Islet precursor cell (in vitro differentiated cells): ENCODE measurements around the gene SLC18A3.

ENCODE experiments used
- DNase-seq: peaks from one replicate; pipeline ENCODE4 v3.0.0-alpha.2; 2018

SLC18A3 gene

GRCh38 chr10:49629431-49629881, 19.3 kb downstream of the SLC18A3 start:
- no peak for DNase-seq

DNA sequence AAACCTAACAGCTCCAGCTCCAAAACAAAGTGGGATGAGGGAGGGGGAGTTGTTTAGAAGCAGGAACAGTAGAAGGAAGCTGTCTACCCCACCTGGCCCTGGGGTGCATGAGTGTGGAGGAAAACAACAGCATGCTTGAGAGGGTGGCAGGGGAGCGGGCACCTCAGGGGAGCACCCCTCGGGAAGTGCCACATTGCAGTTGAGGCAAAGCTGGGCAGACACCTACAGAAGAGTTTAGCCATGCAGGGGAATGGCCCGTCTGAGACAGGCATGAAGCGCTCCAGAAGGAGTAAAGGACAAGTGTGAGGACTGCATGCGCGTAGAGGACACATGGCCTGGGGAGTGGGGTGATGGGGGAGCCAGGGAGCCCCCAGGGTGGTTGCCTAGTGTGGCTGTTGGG, 21.9 kb downstream of the SLC18A3 start:
- DNase-seq: no peak

- peak; percentile 90 for DNase-seq
Measured at GRCh38 chr10:49632406-49633317, 22.6 kb downstream of the SLC18A3 start.

DNA sequence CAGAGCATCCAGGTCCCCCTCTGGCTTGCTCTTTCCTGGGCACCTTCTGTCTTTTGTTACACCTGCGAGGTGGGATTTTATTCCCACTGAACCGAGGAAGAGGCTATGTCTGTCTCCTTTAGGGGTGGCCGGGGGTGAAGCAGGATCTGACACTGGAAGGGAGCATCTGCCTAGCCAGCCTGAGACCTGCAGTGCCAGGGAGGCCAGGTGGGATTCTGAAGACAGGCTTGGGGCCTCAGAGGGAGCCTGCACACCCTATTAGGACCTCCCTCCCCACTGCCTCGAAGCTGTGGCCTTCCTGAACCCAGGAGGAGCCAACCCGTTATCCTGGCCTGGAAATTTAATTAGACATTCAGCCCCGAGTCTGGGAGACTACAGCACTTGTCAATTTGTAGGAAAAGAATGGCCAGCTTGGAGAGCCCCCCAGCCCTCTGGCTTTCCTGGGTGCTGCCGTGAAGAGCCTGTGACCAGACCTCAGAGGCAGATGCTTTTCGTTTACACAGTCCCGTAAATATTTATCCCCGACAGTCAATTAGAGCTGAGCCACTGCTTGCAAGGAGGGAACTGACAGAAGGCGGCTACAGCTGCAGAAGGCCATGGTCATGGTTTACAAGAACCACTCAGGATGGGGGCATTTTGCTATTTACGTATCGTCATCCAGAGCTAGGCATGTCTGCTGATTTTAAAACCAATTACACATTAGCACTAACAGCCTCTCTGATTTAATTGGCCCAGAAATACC, 23.4 kb downstream of the SLC18A3 start:
- peak; percentile 58 for DNase-seq

GRCh38 chr10:49634069-49634660, 24.1 kb downstream of the SLC18A3 start:
- peak; percentile 52 for DNase-seq

- peak; percentile 25 for DNase-seq
Measured at GRCh38 chr10:49642311-49642710, 32.2 kb downstream of the SLC18A3 start.

- peak; percentile 39 for DNase-seq
Measured at GRCh38 chr10:49643241-49644034, 33.3 kb downstream of the SLC18A3 start.

DNA sequence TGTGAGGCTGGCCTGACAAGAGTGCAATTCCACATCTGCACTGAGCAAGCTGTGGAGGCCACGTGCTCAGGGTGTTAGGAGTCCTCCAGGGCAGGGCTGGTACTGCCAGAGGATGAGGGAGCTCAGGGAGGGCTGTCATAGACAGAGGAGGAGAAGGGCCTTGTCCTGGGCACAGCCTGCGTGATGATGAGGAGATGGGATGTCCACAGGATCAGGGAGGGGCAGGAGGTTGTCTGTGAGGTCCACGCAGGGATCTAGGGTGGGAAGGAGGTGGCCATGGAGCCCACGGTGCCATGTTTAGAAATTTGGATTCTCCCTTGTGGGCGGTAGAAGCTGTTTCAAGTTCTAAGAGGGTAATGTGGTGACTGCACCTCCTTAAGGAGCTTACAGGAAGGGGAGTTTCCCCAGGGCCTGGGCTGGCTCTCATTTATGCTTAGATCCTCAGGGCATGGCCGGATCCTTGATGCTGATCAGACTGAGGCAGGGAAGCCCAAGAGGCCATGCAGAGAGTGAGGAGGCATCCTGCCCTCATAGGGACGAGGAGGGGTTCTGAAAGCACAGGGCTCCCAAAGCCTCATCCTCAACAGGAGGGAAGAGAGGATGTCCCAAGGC, 34.0 kb downstream of the SLC18A3 start:
- peak; percentile 36 for DNase-seq

GRCh38 chr10:49645417-49645816, 35.3 kb downstream of the SLC18A3 start:
- DNase-seq: peak; percentile 38

- DNase-seq: peak; percentile 43
Measured at GRCh38 chr10:49645871-49646870, 36.1 kb downstream of the SLC18A3 start.

DNA sequence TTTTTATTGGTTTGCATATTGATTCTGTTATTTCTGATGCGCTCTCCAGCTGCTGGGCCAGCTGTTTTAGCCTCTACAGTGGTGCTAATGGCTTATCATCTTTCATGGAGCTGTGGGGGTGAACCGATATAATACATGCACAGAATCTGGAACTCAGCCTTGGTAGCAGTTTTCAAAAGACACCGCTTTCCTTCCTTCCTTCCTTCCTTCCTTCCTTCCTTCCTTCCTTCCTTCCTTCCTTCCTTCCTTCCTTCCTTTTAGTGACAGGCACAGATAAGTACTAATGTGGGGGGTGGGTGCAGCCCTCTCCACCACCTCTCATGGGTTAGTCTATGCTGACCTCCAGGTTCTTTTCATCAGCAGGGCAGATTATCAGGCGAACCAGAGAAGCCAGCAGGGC, 37.4 kb downstream of the SLC18A3 start:
- DNase-seq: no peak

GRCh38 chr10:49647985-49648795, 38.1 kb downstream of the SLC18A3 start:
- peak; percentile 29 for DNase-seq

DNA sequence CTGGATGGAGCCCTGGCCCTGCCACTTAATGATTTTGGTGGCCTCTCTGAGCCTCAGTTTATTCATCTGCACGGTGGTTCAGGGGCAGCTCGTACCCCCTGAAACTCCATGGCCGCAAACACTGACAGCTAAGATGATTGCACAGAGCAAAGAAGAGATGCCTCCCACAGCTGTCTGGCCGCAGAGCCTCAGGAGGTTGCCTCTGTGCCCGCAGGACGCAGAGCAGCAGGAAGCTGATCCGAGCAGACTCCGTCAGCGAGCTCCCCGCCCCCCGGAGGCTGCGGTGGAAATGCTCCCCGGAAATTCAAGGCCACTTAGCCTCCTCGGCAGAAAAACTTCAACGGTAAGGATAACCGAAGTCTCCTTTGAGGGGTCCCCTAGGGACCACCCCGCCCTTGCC, 39.2 kb downstream of the SLC18A3 start:
- peak; percentile 57 for DNase-seq

- peak; percentile 35 for DNase-seq
Measured at GRCh38 chr10:49649936-49650723, 40.0 kb downstream of the SLC18A3 start.

DNA sequence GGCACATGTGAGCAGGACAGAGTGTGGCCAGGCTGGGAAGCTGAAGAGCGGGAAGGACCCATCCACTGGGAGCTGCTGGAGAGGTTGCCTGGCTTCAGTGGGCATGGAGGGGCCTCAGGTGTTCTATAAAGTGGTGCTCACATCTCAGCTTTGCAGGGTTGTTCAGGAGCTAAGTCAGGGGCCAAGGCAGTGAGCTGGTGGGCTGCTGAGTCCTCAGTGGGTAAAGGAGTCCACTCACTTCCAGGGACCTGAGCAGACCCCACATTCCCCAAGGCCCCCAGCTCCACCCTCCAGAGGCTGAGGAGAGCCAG, 40.6 kb downstream of the SLC18A3 start:
- no peak for DNase-seq

GRCh38 chr10:49651039-49651835, 41.1 kb downstream of the SLC18A3 start:
- peak; percentile 37 for DNase-seq

- DNase-seq: no peak
Measured at GRCh38 chr10:49651917-49652316, 41.8 kb downstream of the SLC18A3 start.
